GM12878 (cell line): ENCODE data around the gene LYPD6. TPM values are rescaled to one million over a fixed set of nuclear protein-coding genes. Genes with fewer than 3 reads are reported as not detected.

Experiments
- ATAC-seq: fragments of 200-7000 bp; cut with Tn5 transposase; 3 replicates; pipeline ENCODE4 v1.9.1; 2020; ENCODE audit warnings: mild to moderate bottlenecking, moderate library complexity
- BruUV-seq: library from RNA; stranded (reverse); fragments of 400-500 nt; replicated peaks from 2 replicates; lab custom pipeline; 2021; lab: Mats Ljungman, UMichigan
- CTCF ChIA-PET: fragments of 300-600 bp; sonication (Branson Sonifier 250); formaldehyde crosslinking; extraction: SDS; loops from one replicate; lab custom pipeline; 2021; ENCODE audit warnings: inconsistent platforms; lab: Yijun Ruan, JAX
- POLR2A ChIA-PET: fragments of 350-600 bp; formaldehyde crosslinking; extraction: SDS; loops from one replicate; lab custom pipeline; 2021; ENCODE audit warnings: inconsistent platforms; lab: Charles Lee
- RAD21 ChIA-PET: fragments of 300-600 bp; sonication (Branson Sonifier 250); formaldehyde crosslinking; loops from one replicate; lab custom pipeline; 2023; ENCODE audit warnings: antibody characterized with exemption; ENCODE audit not compliant: unreplicated experiment; lab: Charles Lee
- SMC1A ChIA-PET: fragments of 300-600 bp; sonication (Branson Sonifier 250); formaldehyde crosslinking; loops from one replicate; lab custom pipeline; 2023; ENCODE audit not compliant: unreplicated experiment, uncharacterized antibody; lab: Charles Lee
- DNase-seq: peaks from one replicate; pipeline ENCODE4 v3.0.0-alpha.2; 2011; ENCODE audit warnings: low read depth, low spot score
- FAIRE-seq: peaks from 3 replicates; lab custom pipeline; 2011; peaks lifted over from hg19 to GRCh38; lab: Jason Lieb, UNC
- H2AFZ ChIP-seq: 2 replicates; pipeline ENCODE4 v1.6.0; 2011; ENCODE audit warnings: low read depth, low read length, control low read depth; ENCODE audit not compliant: control insufficient read depth
- H3K27ac ChIP-seq: 2 replicates; pipeline ENCODE4 v1.5.1; 2011; ENCODE audit warnings: control low read depth; ENCODE audit not compliant: control insufficient read depth, insufficient read depth
- H3K27me3 ChIP-seq, 2 experiments: replicated peaks in 1 of 2; 2 replicates each; pipeline versions ENCODE4 v1.6.0 to v1.6.1; 2011; ENCODE audit warnings: low read length in 1 of 2; ENCODE audit not compliant: control insufficient read depth in 2 of 2, insufficient read depth in 2 of 2
- H3K36me3 ChIP-seq, 2 experiments: 2 replicates each; pipeline ENCODE4 v1.5.1; 2011; ENCODE audit warnings: low read length in 1 of 2; ENCODE audit not compliant: control insufficient read depth in 2 of 2, insufficient read depth in 2 of 2
- H3K4me1 ChIP-seq: 2 replicates; pipeline ENCODE4 v1.6.1; 2011; ENCODE audit warnings: mild to moderate bottlenecking, low read length, moderate library complexity, mixed read lengths; ENCODE audit not compliant: control insufficient read depth, insufficient read depth
- H3K4me2 ChIP-seq: 2 replicates; pipeline ENCODE4 v1.6.0; 2011; ENCODE audit warnings: control low read depth; ENCODE audit not compliant: control insufficient read depth, insufficient read depth
- H3K4me3 ChIP-seq: fragments of 200-600 bp; sonication (generic); 2 replicates; pipeline ENCODE4 v1.5.1; 2016
- H3K79me2 ChIP-seq: 2 replicates; pipeline ENCODE4 v1.6.0; 2011; ENCODE audit warnings: low read length; ENCODE audit not compliant: control insufficient read depth, insufficient read depth
- H3K9ac ChIP-seq: 2 replicates; pipeline ENCODE4 v1.8.0; 2011; ENCODE audit warnings: low read length, control low read depth, mixed read lengths; ENCODE audit not compliant: control insufficient read depth, insufficient read depth
- H3K9me3 ChIP-seq: replicated peaks from 3 replicates; pipeline ENCODE4 v1.5.1; 2011; ENCODE audit warnings: mild to moderate bottlenecking, low read length; ENCODE audit not compliant: control insufficient read depth, insufficient read depth
- H4K20me1 ChIP-seq: 2 replicates; pipeline ENCODE4 v1.6.0; 2011; ENCODE audit not compliant: control insufficient read depth, insufficient read depth
- BCL3 ChIP-seq: IDR thresholded peaks from 2 replicates; pipeline ENCODE4 v1.6.1; 2011; ENCODE audit warnings: borderline replicate concordance, low read depth, mild to moderate bottlenecking, moderate library complexity, low read length; ENCODE audit not compliant: insufficient read depth, poor library complexity, severe bottlenecking
- CUX1 ChIP-seq: IDR thresholded peaks from 2 replicates; pipeline ENCODE4 v1.6.1; 2012; ENCODE audit warnings: improper control_type of control experiment, low read depth, low read length; ENCODE audit not compliant: insufficient replicate concordance
- EGR1 ChIP-seq, 2 experiments: IDR thresholded peaks; 1 replicate in 1 of 2; 2 replicates in 1 of 2; pipeline ENCODE4 v1.6.1; 2011 to 2012; ENCODE audit warnings: low read depth in 2 of 2, low read length in 2 of 2, borderline replicate concordance in 1 of 2, mild to moderate bottlenecking in 1 of 2, moderate library complexity in 1 of 2
- GABPA ChIP-seq: IDR thresholded peaks from 2 replicates; pipeline ENCODE4 v1.6.1; 2014; ENCODE audit warnings: antibody characterized with exemption, low read depth, mild to moderate bottlenecking, inconsistent platforms
- KLF5 ChIP-seq: fragments of 450-650 bp; IDR thresholded peaks from 2 replicates; pipeline ENCODE4 v1.6.1; 2014; ENCODE audit warnings: mild to moderate bottlenecking; ENCODE audit not compliant: partially characterized antibody
- MEF2A ChIP-seq: IDR thresholded peaks from 2 replicates; pipeline ENCODE4 v1.6.1; 2011; ENCODE audit warnings: low read depth, mild to moderate bottlenecking, low read length, moderate library complexity; ENCODE audit not compliant: insufficient read depth
- POLR2AphosphoS2 ChIP-seq: IDR thresholded peaks from 2 replicates; pipeline ENCODE4 v1.6.1; 2011; ENCODE audit warnings: low read depth, mild to moderate bottlenecking, low read length, improper control_type of control experiment, moderate library complexity
- TCF12 ChIP-seq: IDR thresholded peaks from 2 replicates; pipeline ENCODE4 v1.6.1; 2011; ENCODE audit warnings: low read depth, mild to moderate bottlenecking, low read length
- ZNF384 ChIP-seq: IDR thresholded peaks from 2 replicates; pipeline ENCODE4 v1.6.1; 2012; ENCODE audit warnings: low read depth, mild to moderate bottlenecking, low read length, improper control_type of control experiment, borderline replicate concordance
- WGBS: methylation state at CpG from one replicate; pipeline ENCODE4 v1.1.6; 2016; ENCODE audit warnings: low lambda C conversion rate; ENCODE audit not compliant: insufficient replicate concordance, insufficient coverage; ENCODE audit errors: missing lambda C conversion rate; 5-methylcytosine and 5-hydroxymethylcytosine counted together
- in situ Hi-C: fragments of 300-500 bp; cut with MboI; formaldehyde crosslinking; loops from 9 replicates; pipeline ENCODE4 v1.14.3; 2018; ENCODE audit warnings: mixed read lengths
- intact Hi-C: fragments of 100-400 bp; cut with micrococcal nuclease; formaldehyde crosslinking; loops from one replicate; pipeline ENCODE4 v1.14.2; 2022; ENCODE audit not compliant: unreplicated experiment
- polyA plus RNA-seq, 11 experiments: library from polyadenylated mRNA; depleted of rRNA in 4 of 11; unstranded in 6 of 11; stranded (reverse) in 5 of 11; fragments of >200 nt; fragmentation: Nextera tagmentation in 4 of 11; fragmentation: Illumina TruSeq in 1 of 11; extraction: Ambion mirVana in 4 of 11; extraction: Trizol in 1 of 11; gene quantifications; 1 replicate in 1 of 11; 2 replicates in 10 of 11; pipeline versions ENCODE4 v1.2.1 to v1.2.3, GENCODE V29; 2011 to 2016; ENCODE audit warnings: inconsistent platforms in 2 of 11, missing spikeins in 2 of 11, low read depth in 1 of 11
- total RNA-seq, 4 experiments: library from RNA; depleted of rRNA in 3 of 4; stranded (reverse); fragments of >200 nt in 3 of 4; fragmentation: Illumina TruSeq in 1 of 4; extraction: Trizol in 1 of 4; gene quantifications; 2 replicates each; pipeline versions ENCODE4 v1.2.1 to v1.2.3, GENCODE V29; 2013 to 2021

Gene LYPD6
- total and polyA plus RNA-seq, 10 of the 15 experiments (the other 5 are each of a cell fraction or from before 2014, with no cell fraction given), result not detected

GRCh38 chr2:149473068-149473467, 142.7 kb downstream of the LYPD6 start:
- RAD21 ChIA-PET, result no interaction called here
- no TSS peak for BruUV-seq

More at GRCh38 chr2:149473068-149473467, 142.7 kb downstream of the LYPD6 start:
- Histone ChIP-seq H3K27me3 (no peaks in the 10 kb centered on the region), H3K9me3 (no peaks in the 10 kb centered on the region), H3K36me3 (no peaks in the 10 kb centered on the region), H3K4me3 (no peak overlapping the region), H2AFZ (no peak overlapping the region), H3K4me2 (no peak overlapping the region), H3K9ac (no peak overlapping the region), H4K20me1 (no peaks in the 10 kb centered on the region), H3K79me2 (no peaks in the 10 kb centered on the region), H3K4me1 (no peaks in the 10 kb centered on the region), H3K27ac (no peak overlapping the region)
- intact Hi-C loops (no loop called here), in situ Hi-C loops (no loop called here)
- CTCF ChIA-PET, result no interaction called here
- SMC1A ChIA-PET, result no interaction called here
- POLR2A ChIA-PET, result no interaction called here
- no peak for ATAC-seq
- DNase-seq, result no peak
- no peak for FAIRE-seq
- WGBS, result 0% methylated on average over 1 of the region's 1 CpG
- TF ChIP-seq CUX1, result no peak
- TF ChIP-seq MEF2A, result no peak
- no peak for TF ChIP-seq GABPA
- no peak for TF ChIP-seq BCL3
- no peak for TF ChIP-seq ZNF384
- TF ChIP-seq TCF12, result no peak
- TF ChIP-seq KLF5, result no peak
- TF ChIP-seq POLR2AphosphoS2, result no peak
- TF ChIP-seq EGR1 (IDR thresholded peaks at IDR 0.05; ENCODE audit: borderline replicate concordance in 1 of 2, low read depth in 2 of 2, low read length in 2 of 2), result no peak
